HPDE6-E6E7 (cell line): ENCODE data around the gene TECTA.
"Not testable (repeated sequence)": the region's sequence is repeated elsewhere in the genome, so short reads cannot be mapped to it uniquely, and the experiment has no call there.

Source experiments
- DNase-seq: peaks from one replicate; pipeline ENCODE4 v3.0.0; 2011; ENCODE audit warnings: missing footprints; ENCODE audit errors: extremely low spot score

TECTA gene

GRCh38 chr11:121229495-121230215, 128.6 kb downstream of the TECTA start:
- DNase-seq, result no peak

GRCh38 chr11:121231576-121232278, 130.7 kb downstream of the TECTA start:
- DNase-seq, result no peak

GRCh38 chr11:121235057-121235456, 134.0 kb downstream of the TECTA start:
- no peak for DNase-seq

- DNase-seq, result no peak
Observed at GRCh38 chr11:121236115-121237001, 135.3 kb downstream of the TECTA start.

GRCh38 chr11:121237247-121237646, 136.2 kb downstream of the TECTA start:
- DNase-seq, result not testable (repeated sequence)

GRCh38 chr11:121237686-121238658, 136.9 kb downstream of the TECTA start:
- no peak for DNase-seq

GRCh38 chr11:121238956-121239355, 137.9 kb downstream of the TECTA start:
- no peak for DNase-seq

GRCh38 chr11:121240001-121240400, 139.0 kb downstream of the TECTA start:
- DNase-seq, result not testable (repeated sequence)

GRCh38 chr11:121240650-121241303, 139.7 kb downstream of the TECTA start:
- no peak for DNase-seq
